ENCODE data around the gene GPR15LG. TPM values are rescaled to one million over a fixed set of nuclear protein-coding genes. Genes with fewer than 3 reads are reported as not detected.
"Not testable (repeated sequence)": the region's sequence is repeated elsewhere in the genome, so short reads cannot be mapped to it uniquely, and the experiment has no call there.

Gene GPR15LG
- total and polyA plus RNA-seq, 5 donors: not detected

DNA sequence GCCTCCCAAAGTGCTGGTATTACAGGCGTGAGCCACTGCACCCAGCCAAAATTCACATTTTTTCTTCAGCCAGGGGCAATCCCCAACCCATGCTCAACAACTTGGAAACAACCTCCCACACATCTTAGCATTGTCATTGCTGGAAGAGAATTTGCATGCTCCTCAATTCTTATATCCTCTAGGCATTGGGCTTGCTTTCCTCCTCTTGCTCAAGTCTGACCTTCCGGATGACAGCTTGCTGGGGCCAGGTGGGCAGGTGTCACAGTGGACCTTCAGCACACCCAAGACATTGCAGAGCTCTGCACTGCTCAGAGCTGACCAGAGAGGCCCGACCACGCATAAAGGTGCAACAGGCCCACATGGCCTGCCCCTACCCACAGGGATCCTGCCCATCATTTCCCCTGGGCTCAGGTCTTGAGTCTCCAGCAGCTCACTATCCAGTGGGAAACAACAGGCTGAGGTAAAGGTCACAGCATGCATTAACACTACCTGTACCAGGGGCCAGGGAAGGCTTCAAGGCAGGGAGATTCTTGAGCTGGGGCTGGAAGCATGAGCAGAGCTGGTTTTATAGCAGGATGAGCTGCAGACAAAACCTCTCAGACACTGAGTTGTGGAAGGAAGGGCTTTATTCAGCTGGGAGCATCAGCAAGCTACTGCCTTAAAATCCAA lies 6.8 kb upstream of the GPR15LG start:
- intact Hi-C loops (cut with DNase I): no loop called here
- H3K27ac ChIP-seq (ENCODE audit: low read length): no peak overlapping the region
- no peaks in the 10 kb centered on the region for H3K27me3 ChIP-seq (ENCODE audit: control insufficient read depth, insufficient read depth)
- H3K4me1 ChIP-seq (ENCODE audit: control insufficient read depth, insufficient read depth, low read length): no peaks in the 10 kb centered on the region
- H3K9me3 ChIP-seq (ENCODE audit: control insufficient read depth, low read length): no peaks in the 10 kb centered on the region
- H3K4me3 ChIP-seq (ENCODE audit: low read length): no peak overlapping the region
- WGBS: 94% methylated on average over 4 of the region's 4 CpGs
- DNase-seq (no peak), ATAC-seq (no peak)

DNA sequence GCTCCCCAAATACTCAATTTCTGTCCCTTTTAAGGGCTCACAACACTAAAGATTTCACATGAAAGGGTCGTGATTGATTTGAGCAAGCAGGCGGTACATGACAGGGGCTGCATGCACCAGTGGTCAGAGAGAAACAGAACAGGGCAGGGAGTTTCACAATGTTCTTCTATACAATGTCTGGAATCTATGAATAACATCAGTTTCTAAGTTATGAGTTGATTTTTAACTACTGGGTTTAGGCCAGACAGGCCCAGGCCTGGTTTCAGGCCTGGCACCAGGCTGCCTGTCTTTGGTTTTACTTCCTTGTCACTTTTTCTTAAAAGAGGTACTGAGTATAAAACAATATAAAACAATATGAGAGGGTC lies 6.3 kb upstream of the GPR15LG start:
- DNase-seq; H3K27me3 ChIP-seq (ENCODE audit: control insufficient read depth, insufficient read depth); ATAC-seq; H3K9me3 ChIP-seq (ENCODE audit: control insufficient read depth, low read length); intact Hi-C loops (cut with DNase I); H3K4me3 ChIP-seq (ENCODE audit: low read length); H3K27ac ChIP-seq (ENCODE audit: low read length); H3K4me1 ChIP-seq (ENCODE audit: control insufficient read depth, insufficient read depth, low read length): not testable (repeated sequence)
- WGBS: 88% methylated on average over 2 of the region's 2 CpGs

DNA sequence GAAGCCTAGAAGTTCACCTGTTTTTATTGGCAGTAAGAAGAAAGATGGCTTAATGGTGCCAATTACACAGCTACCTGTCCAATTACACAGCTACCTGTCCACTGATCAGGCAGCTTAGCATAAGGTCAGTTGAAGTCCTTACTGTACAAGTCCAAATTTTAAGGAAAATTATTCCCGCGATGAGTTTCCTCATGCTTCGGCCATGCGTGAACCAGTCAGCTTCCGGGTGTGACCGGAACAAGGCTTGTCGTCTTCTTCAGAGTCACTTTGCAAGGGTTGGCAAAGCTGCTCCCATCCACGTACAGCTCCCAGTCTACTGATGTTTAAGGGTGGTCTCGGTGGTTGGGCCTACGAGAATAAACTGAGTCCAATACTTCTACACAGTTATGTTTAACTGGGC lies 5.2 kb upstream of the GPR15LG start:
- H3K27ac ChIP-seq (ENCODE audit: low read length); intact Hi-C loops (cut with DNase I); H3K4me3 ChIP-seq (ENCODE audit: low read length); DNase-seq; H3K4me1 ChIP-seq (ENCODE audit: control insufficient read depth, insufficient read depth, low read length); H3K27me3 ChIP-seq (ENCODE audit: control insufficient read depth, insufficient read depth); H3K9me3 ChIP-seq (ENCODE audit: control insufficient read depth, low read length); ATAC-seq: not testable (repeated sequence)
- WGBS: 93% methylated on average over 10 of the region's 10 CpGs

DNA sequence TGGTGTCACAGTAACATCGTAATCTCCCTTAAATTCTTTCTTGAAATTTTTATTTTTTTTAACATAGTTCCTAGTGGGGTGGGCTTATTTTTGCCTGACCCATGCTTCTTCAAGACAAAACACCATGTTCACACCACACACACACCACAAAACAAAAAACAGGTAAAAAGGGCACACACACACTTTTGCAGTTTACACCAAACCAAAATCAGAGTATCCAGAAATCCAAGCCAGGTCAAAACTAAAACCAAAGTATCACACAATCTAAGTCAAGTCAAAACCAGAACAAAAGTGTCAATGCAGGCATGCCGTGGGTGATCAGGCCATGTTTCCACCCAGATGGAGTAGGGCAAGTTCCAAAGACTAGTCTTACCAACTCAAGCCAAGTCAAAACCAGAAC lies 2.4 kb upstream of the GPR15LG start:
- intact Hi-C loops (cut with DNase I); H3K4me1 ChIP-seq (ENCODE audit: control insufficient read depth, insufficient read depth, low read length); ATAC-seq; H3K27ac ChIP-seq (ENCODE audit: low read length); H3K9me3 ChIP-seq (ENCODE audit: control insufficient read depth, low read length); H3K4me3 ChIP-seq (ENCODE audit: low read length); DNase-seq; H3K27me3 ChIP-seq (ENCODE audit: control insufficient read depth, insufficient read depth): not testable (repeated sequence)
- WGBS: 86% methylated on average over 2 of the region's 2 CpGs

DNA sequence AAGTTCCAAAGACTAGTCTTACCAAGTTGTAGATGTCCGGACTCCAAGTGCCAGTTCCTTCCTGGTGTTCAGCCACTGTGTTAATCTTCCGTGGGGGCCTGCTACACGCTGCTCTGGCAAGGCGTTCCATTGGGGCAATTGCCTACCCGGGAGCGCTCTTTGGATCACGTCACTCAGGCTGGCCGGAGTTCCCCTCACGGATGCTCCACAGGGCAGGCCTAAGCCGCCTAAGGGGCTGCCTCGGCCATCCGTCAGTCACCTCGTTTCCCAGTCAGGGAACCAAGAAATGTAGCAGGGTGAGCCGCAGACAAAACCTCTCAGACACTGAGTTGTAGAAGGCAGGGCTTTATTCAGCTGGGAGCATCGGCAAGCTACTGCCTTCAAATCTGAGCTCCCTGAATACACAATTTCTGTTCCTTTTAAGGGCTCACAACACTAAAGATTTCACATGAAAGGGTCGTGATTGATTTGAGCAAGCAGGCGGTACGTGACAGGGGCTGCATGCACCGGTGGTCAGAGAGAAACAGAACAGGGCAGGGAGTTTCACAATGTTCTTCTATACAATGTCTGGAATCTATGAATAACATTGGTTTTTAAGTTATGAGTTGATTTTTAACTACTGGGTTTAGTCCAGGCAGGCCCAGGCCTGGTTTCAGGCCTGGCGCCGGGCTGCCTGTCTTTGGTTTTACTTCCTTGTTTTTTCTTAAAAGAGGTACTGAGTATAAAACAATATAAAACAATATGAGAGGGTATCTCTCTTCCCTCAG lies 1.7 kb upstream of the GPR15LG start:
- ATAC-seq; intact Hi-C loops (cut with DNase I); H3K9me3 ChIP-seq (ENCODE audit: control insufficient read depth, low read length); H3K27me3 ChIP-seq (ENCODE audit: control insufficient read depth, insufficient read depth); DNase-seq; H3K4me3 ChIP-seq (ENCODE audit: low read length); H3K4me1 ChIP-seq (ENCODE audit: control insufficient read depth, insufficient read depth, low read length); H3K27ac ChIP-seq (ENCODE audit: low read length): not testable (repeated sequence)
- 90% methylated on average over 20 of the region's 21 CpGs for WGBS

DNA sequence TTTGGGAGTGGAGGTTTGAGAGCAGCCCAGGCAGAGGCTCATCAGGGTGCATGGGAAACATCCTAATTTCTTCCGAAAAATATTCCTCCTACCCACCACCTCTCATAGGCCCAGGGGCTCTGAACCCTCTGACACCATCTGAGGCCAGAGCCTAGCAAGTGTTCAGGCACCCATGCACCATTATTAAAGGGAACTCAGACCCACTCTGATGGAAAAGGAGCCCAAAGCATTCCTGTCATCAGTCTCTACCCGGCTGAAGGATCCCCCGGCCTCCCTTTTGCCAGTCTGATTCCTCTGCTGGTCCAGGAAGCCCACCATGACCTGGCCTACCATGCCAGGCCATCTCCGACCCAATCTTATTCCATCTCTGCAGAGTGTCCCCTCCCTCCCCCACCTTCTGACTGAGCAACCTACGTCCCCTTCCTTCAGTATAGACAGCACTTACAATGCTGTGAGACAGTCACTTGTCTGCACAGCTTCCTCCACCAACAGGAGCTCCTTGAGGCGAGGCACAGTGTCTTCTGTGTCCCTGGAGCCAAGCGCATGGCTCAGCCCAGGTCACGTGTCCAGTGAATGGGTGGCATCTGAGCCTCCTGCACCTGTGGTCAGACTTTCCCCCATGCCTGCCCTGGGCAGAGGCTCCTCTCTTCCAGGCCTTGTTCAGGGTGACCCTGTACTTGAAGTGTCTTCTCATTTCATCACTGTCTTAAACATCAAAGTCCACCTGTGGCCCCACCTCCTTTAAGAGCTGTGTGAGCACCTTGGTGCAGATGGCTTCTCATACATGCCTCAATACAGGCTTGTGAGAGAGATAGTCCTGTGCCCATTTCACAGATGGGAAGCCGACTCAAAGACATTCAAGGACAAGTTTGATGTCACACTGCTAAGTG lies 889 bp upstream of the GPR15LG start:
- Histone ChIP-seq H3K27me3 (ENCODE audit: control insufficient read depth, insufficient read depth) (no peaks in the 10 kb centered on the region), H3K9me3 (ENCODE audit: control insufficient read depth, low read length) (no peaks in the 10 kb centered on the region), H3K27ac (ENCODE audit: low read length) (no peak overlapping the region), H3K4me3 (ENCODE audit: low read length) (no peak overlapping the region), H3K4me1 (ENCODE audit: control insufficient read depth, insufficient read depth, low read length) (no peaks in the 10 kb centered on the region)
- no peak for DNase-seq
- ATAC-seq: no peak
- intact Hi-C loops (cut with DNase I): no loop called here
- 88% methylated on average over 9 of the region's 9 CpGs for WGBS

DNA sequence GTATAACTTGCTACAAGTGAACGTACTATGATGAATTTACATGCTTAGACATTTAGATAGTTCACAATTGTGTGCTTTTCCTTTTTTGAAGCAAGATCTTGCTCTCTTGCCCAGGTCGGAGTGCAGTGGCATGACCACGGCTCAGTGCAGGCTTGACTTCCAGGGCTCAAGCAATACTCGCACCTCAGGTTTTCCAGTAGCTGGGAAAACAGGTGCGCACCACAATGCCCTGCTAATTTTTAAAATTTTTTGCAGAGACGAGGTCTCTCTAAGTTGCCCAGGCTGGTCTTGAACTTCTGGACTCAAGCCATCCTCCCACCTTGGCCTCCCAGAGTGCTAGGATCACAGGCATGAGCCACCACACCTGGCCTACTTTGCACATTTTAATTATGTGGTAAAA lies 1.8 kb downstream of the GPR15LG start:
- DNase-seq (no peak), ATAC-seq (no peak)
- intact Hi-C loops (cut with DNase I): no loop called here
- no peak overlapping the region for H3K4me3 ChIP-seq (ENCODE audit: low read length)
- no peaks in the 10 kb centered on the region for H3K4me1 ChIP-seq (ENCODE audit: control insufficient read depth, insufficient read depth, low read length)
- H3K9me3 ChIP-seq (ENCODE audit: control insufficient read depth, low read length): no peaks in the 10 kb centered on the region
- 86% methylated on average over 6 of the region's 6 CpGs for WGBS
- H3K27me3 ChIP-seq (ENCODE audit: control insufficient read depth, insufficient read depth): no peaks in the 10 kb centered on the region
- no peak overlapping the region for H3K27ac ChIP-seq (ENCODE audit: low read length)

DNA sequence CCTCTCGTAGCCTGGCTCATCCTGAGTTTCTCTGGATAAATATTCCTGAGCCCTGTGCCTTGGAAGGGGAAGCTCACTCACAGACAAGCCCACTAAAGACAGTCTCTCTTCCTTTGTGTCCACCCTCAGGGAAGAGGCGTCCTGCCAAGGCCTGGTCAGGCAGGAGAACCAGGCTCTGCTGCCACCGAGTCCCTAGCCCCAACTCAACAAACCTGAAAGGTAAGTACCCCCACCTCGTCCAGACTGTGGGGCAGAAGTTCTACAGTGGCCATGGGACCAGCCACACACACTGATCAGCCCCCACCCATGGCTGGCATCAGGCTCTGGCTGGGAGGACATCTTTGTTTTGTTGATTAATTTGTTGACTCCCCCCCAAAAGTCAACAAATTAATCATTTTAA lies 2.8 kb downstream of the GPR15LG start:
- Histone ChIP-seq H3K4me1 (ENCODE audit: control insufficient read depth, insufficient read depth, low read length) (no peaks in the 10 kb centered on the region), H3K4me3 (ENCODE audit: low read length) (no peak overlapping the region), H3K9me3 (ENCODE audit: control insufficient read depth, low read length) (no peaks in the 10 kb centered on the region), H3K27ac (ENCODE audit: low read length) (no peak overlapping the region), H3K27me3 (ENCODE audit: control insufficient read depth, insufficient read depth) (no peaks in the 10 kb centered on the region)
- intact Hi-C loops (cut with DNase I): no loop called here
- no peak for DNase-seq
- ATAC-seq: no peak
- 78% methylated on average over 4 of the region's 4 CpGs for WGBS

DNA sequence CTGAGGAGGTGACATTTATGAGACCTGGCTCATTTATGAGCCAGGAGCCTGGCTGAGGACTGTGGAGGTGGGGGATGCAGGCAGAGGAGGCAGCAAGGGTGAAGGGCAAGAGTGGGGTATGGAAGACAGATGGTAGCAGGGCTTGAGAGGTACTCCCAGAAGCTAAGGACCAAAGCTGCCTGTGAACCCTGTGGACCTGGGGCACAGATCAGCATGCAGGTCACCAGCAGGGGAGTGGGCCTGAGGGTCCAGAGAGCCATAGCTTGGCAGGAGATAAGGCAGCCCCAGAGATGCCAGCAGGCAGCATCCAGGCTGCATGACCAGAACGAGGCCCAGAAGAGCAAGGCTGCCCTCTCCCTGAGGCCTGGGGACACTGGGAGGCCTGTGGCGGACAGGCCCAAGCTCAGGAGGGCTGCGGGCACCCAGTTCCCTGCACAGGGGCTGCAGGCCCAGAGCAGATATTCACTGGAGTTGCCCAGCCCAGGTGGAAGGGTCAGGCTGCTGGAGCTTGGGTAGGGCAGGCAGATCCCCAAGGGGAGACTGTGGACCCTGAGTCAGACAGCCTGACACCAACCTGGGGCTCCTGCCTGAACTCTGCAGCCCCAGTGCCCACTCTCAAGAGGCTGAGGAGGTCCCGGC lies 3.4 kb downstream of the GPR15LG start:
- peak; percentile 17 to 22 for ATAC-seq
- no peak for DNase-seq
- Histone ChIP-seq H3K27me3 (ENCODE audit: control insufficient read depth, insufficient read depth) (no peaks in the 10 kb centered on the region), H3K9me3 (ENCODE audit: control insufficient read depth, low read length) (no peaks in the 10 kb centered on the region), H3K27ac (ENCODE audit: low read length) (no peak overlapping the region), H3K4me1 (ENCODE audit: control insufficient read depth, insufficient read depth, low read length) (no peaks in the 10 kb centered on the region), H3K4me3 (ENCODE audit: low read length) (no peak overlapping the region)
- WGBS: 78% methylated on average over 4 of the region's 4 CpGs
- intact Hi-C loops (cut with DNase I): no loop called here

DNA sequence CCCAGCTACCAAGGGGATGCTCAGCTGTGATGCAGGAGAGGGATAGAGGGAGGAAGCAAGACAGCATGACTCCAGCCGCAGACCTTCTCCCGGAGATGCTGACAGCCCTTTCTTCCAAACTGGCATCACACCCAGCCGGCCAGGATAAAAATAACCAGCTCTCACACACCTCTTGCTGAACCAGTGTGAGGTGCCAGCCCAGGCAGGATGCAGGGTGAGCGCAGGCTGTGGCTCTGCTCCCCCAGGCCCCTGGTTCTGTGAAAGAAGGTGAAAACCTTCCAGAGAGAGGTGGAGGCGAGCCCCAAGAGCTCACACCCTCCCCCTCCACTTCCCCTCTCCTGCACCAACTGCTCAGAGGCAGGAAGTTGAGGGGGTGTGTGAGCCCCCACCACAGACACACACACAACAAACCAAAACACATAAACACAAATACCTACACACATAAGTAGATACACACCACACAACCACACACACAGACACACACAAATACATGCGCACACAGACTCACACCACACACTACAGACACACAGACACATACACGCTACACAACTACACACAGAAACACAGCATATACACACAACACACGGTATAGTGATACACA lies 4.0 kb downstream of the GPR15LG start:
- 49% methylated on average over 8 of the region's 8 CpGs for WGBS
- H3K27me3 ChIP-seq (ENCODE audit: control insufficient read depth, insufficient read depth): no peaks in the 10 kb centered on the region
- no peak overlapping the region for H3K27ac ChIP-seq (ENCODE audit: low read length)
- DNase-seq: peak; percentile 38 to 75 (median 74)
- intact Hi-C loops (cut with DNase I): no loop called here
- ATAC-seq: peak; percentile 81 to 83
- H3K4me3 ChIP-seq (ENCODE audit: low read length): no peak overlapping the region
- no peaks in the 10 kb centered on the region for H3K4me1 ChIP-seq (ENCODE audit: control insufficient read depth, insufficient read depth, low read length)
- H3K9me3 ChIP-seq (ENCODE audit: control insufficient read depth, low read length): no peaks in the 10 kb centered on the region
